ENCODE measurements around the gene USP5. TPM values are rescaled to one million over a fixed set of nuclear protein-coding genes. Genes with fewer than 3 reads are reported as not detected.
"Not testable (repeated sequence)": the region's sequence is repeated elsewhere in the genome, so short reads cannot be mapped to it uniquely, and the experiment has no call there.

USP5 gene
- total RNA-seq, 2 experiments from 2014 or later: 119 to 131 TPM

DNA sequence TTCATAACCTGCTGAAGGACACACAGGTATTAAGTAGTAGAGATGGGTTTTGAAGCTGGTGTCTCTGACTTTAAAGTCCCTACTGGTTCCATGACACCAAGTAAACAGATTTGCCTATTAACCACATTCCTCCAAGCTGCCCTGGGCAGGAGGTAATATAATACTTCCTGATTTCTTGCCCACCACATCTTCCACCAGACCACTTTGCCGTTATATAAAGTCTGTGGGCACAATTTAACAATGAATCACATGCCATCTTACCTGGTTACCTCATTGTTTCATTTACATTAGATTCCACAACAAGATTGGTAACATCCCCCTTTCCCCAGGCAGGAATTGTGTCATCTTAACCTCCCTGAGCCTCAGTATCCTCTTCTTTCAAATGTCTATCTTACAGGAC is 51.8 kb downstream of the USP5 start:
- H3K4me1 Mint-ChIP-seq: peaks cover 12% of the 10 kb centered on the region
- no peaks in the 10 kb centered on the region for H3K9me3 Mint-ChIP-seq
- POLR2A ChIA-PET: interaction anchor here (0.6 kb wide), 1 partner anchor 346 kb away, joined by 4 read pairs; no protein-coding TSS in a partner anchor

DNA sequence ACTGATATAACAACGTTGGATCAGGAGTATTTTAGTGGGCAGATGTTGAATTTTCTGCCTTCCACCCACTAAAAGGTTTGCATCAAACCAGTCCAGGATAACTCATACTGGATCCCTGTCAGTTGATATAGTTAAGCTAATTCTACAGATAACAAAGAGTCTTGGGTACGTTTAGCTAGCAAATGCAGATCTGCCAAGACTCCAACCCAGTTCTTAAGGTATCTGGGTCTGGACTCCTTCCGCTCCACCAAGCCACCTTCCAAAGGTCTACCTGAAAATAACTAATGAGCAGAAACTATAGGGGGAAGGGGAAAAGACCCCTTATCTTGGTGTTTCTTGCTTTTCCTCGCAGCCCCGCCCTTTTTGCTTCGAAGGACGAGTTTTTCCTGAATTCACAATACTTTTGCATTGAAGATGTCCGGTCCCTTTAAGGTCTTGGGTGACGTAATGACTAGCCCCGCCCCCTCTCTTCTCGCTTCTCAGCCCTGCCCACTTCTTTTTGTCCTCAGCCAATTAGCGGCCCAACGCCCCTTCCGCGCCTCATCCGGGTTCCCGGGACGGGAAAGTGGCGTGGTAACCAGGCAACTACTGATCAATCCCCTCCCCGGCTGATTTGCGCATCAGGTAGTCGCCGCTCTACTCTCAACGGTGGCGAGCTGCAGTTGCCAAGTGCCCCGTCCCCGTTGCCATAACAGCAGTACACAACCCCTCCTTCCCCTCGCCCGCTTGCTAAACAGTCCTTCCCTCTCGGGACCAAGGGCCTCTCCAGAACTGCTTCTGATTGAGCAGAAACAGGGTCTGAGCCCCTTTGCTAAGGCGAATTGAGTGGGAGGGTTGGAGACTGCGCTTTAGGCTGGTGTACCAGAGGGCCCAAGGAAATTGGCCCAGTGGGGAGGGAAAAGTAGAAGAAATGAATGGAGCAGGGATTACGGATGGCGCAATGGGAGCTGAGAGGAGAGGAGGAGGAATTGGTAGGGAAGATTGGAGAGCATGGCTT is 52.6 kb downstream of the USP5 start, which contains the start of gene LRRC23:
Gene LRRC23, plus strand, starts transcription at position 543 of the 997 bp plus-strand sequence. CDS start 812 bp downstream, outside the sequence.
- ChIA-PET POLR2A (no interaction called here), CTCF (interaction anchor here (1.1 to 5.6 kb wide), 5 partner anchors 13 to 35 kb away, joined by 5 to 31 read pairs (median 11); partner anchors contain the start of gene SPSB2)
- peaks cover 11% of the 10 kb centered on the region for H3K4me1 Mint-ChIP-seq
- H3K27ac Mint-ChIP-seq: no peak within 1 kb of the TSS
- H3K27me3 Mint-ChIP-seq: no peaks in the 10 kb centered on the region
- no peak within 1 kb of the TSS for H3K4me3 Mint-ChIP-seq
- H3K9me3 Mint-ChIP-seq: no peaks in the 10 kb centered on the region
- peak; percentile 99 for DNase-seq
- no peaks in the 10 kb centered on the region for H3K36me3 Mint-ChIP-seq (ENCODE audit: low read depth)

More for the DNA sequence above, 51.8 kb downstream of the USP5 start:
- no peaks in the 10 kb centered on the region for H3K27me3 Mint-ChIP-seq
- no peak overlapping the region for H3K4me3 Mint-ChIP-seq
- DNase-seq: no peak
- CTCF ChIA-PET: interaction anchor here (2.7 to 5.6 kb wide), 3 partner anchors 11 to 31 kb away, joined by 11 to 31 read pairs (median 25); partner anchors contain the start of gene SPSB2
- H3K36me3 Mint-ChIP-seq (ENCODE audit: low read depth): no peaks in the 10 kb centered on the region
- H3K27ac Mint-ChIP-seq: no peak overlapping the region

DNA sequence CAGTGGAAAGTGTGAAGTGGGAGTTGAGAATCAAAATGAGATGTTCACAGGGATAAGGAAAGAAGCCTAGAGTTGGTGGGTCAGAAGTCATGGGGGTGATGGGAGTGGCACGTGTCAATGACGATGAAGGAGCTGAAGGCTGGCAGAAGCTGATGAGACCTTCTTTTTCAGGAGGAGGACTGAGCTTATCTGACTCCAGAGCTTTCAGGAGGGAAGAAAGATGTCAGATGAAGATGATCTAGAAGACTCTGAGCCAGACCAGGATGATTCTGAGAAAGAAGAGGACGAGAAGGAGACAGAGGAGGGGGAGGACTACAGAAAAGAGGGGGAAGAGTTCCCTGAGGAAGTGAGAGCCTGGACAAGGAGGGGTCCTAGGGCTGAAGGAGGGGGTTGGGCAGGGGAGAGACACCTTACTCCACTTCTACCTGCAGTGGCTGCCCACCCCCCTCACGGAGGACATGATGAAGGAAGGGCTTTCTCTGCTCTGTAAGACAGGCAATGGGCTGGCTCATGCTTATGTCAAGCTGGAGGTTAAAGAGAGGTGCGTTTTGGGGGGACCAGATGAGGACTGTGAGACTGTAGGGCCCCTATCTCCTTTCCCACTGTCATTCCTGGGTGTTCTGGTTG is 53.6 kb downstream of the USP5 start:
- H3K36me3 Mint-ChIP-seq (ENCODE audit: low read depth): no peaks in the 10 kb centered on the region
- DNase-seq: no peak
- ChIA-PET CTCF (interaction anchor here (1.1 to 5.6 kb wide), 7 partner anchors 9 to 36 kb away, joined by 3 to 31 read pairs (median 6); partner anchors contain the start of genes ENO2 and SPSB2), POLR2A (no interaction called here)
- H3K4me1 Mint-ChIP-seq: peaks cover 4% of the 10 kb centered on the region
- no peak overlapping the region for H3K4me3 Mint-ChIP-seq
- no peaks in the 10 kb centered on the region for H3K27me3 Mint-ChIP-seq
- no peak overlapping the region for H3K27ac Mint-ChIP-seq
- no peaks in the 10 kb centered on the region for H3K9me3 Mint-ChIP-seq

DNA sequence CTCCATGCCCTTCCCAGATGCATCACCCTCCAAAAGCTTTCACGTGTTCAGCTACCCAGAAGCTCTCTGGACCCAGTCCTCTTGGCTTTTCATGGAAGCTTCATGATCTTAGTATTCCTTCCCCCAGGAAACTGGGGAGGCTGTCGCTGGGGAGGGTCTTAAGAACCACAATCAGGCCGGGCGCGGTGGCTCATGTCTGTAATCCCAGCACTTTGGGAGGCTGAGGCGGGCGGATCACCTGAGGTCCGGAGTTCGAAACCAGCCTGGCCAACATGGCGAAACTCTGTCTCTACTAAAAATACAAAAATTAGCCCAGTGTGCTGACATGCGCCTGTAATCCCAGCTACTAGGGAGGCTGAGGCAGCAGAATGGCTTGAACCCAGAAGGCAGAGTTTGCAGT is 56.2 kb downstream of the USP5 start:
- not testable (repeated sequence) for H3K27ac Mint-ChIP-seq, H3K4me1 Mint-ChIP-seq

DNA sequence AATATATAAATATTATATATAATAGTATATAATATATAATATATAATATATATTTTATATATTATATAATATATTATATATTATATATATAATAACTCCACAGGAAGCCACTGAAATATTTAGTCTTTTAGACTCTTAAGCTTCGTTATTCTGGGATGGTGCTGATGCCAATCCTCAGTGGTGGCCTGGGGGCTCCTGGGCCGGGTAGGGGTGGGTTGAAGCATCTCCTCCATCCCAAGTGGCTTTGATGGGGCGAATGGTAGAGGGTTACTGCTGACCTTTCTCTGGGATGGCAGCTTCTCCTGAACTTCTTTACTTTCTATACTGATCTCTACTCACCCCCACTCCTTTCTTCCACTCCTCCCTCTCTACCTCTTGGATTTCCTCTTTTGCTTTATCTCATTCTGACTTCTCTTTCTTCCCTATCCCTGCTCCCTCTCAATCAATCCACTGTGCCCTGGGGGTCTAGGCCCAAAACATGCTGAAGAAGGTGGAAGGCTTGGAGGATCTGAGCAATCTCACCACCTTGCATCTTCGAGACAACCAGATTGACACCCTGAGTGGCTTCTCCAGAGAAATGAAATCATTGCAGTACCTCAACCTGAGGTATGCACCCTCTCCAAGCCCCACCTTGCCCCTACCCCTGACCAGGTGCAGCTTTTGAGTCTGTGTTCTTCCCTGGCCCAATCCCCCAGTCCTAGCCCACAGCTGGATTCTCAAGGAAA is 57.6 kb downstream of the USP5 start:
- no peaks in the 10 kb centered on the region for H3K27me3 Mint-ChIP-seq
- H3K27ac Mint-ChIP-seq: no peak overlapping the region
- ChIA-PET CTCF (interaction anchor here (1.5 to 5.6 kb wide), 4 partner anchors 14 to 37 kb away, joined by 3 to 31 read pairs (median 6); partner anchors contain the start of genes C12orf57, RNU7-1 and SPSB2), POLR2A (no interaction called here)
- no peak overlapping the region for H3K4me3 Mint-ChIP-seq
- peaks cover 15% of the 10 kb centered on the region for H3K4me1 Mint-ChIP-seq
- DNase-seq: no peak
- no peaks in the 10 kb centered on the region for H3K9me3 Mint-ChIP-seq
- no peaks in the 10 kb centered on the region for H3K36me3 Mint-ChIP-seq (ENCODE audit: low read depth)

More for the DNA sequence above, 56.2 kb downstream of the USP5 start:
- ChIA-PET POLR2A (interaction anchor here (1.1 kb wide), 2 partner anchors 9 to 16 kb away, joined by 3 to 4 read pairs; no protein-coding TSS in a partner anchor), CTCF (interaction anchor here (0.6 to 5.6 kb wide), 10 partner anchors 8 to 205 kb away, joined by 3 to 31 read pairs (median 6); partner anchors contain the start of genes PTMS and SPSB2)
- not testable (repeated sequence) for H3K36me3 Mint-ChIP-seq (ENCODE audit: low read depth); H3K9me3 Mint-ChIP-seq; H3K27me3 Mint-ChIP-seq; H3K4me3 Mint-ChIP-seq; DNase-seq

DNA sequence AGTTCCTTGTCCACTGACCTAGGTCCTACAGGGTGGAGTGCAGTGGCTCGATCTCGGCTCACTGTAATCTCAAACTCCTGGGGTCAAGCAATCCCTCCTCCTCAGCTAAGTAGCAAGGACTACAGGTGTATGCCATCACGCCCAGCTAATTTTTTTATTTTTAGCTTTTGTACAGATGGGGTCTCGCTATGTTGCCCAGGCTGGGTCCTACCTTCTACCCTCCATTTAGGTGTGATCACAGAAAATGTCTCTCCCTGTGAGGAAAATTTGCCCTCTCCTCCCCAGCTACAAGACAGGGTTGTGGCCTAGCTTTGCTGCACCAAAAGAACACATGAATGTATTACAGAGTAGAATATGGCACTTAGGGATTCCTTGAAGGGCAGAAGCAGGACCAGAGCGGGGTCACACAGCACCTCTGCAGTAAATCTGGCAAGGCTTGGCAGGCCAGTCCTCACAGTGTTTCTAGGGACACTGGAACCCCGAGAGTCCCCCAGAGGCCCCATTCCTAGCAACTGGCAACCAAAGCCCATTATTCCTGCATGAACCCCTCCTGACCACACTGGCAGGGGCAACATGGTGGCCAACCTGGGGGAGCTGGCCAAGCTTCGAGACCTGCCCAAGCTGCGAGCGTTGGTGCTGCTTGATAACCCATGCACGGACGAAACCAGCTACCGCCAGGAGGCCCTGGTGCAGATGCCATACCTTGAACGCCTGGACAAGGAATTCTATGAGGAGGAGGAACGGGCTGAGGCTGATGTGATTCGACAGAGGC is 60.4 kb downstream of the USP5 start:
- no peak for DNase-seq
- POLR2A ChIA-PET: no interaction called here
- Mint-ChIP-seq H3K36me3 (ENCODE audit: low read depth) (peaks cover 13% of the 10 kb centered on the region), H3K27ac (peak overlapping the region; percentile 82), H3K4me1 (peaks cover 39% of the 10 kb centered on the region), H3K27me3 (no peaks in the 10 kb centered on the region), H3K4me3 (peak overlapping the region; percentile 84), H3K9me3 (no peaks in the 10 kb centered on the region)
- CTCF ChIA-PET: interaction anchor here (0.5 to 6.3 kb wide), 11 partner anchors 9 to 197 kb away, joined by 3 to 39 read pairs (median 4); partner anchors contain the start of genes ATN1 and SPSB2

DNA sequence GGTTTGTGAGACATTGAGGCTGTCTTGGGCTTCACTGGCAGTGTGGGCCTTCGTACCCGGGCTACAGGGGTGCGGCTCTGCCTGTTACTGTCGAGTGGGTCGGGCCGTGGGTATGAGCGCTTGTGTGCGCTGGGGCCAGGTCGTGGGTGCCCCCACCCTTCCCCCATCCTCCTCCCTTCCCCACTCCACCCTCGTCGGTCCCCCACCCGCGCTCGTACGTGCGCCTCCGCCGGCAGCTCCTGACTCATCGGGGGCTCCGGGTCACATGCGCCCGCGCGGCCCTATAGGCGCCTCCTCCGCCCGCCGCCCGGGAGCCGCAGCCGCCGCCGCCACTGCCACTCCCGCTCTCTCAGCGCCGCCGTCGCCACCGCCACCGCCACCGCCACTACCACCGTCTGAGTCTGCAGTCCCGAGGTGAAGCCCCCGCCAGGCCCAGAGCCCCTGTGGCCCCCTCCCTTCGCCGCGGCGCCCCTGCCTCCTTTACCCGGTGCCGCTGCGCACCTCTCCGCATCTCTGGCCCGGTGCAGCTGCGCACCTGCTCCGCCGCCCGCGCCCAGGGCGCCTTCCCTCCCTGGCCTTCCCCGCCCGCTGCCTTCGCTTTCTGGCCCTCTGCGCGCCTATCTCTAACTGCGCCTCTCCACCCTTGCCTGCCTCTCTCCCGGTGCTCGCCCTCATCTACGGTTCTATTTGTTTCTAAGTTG is 62.4 kb downstream of the USP5 start, which contains the start of gene ENO2:
Gene ENO2, plus strand, starts transcription at position 335 of the 701 bp plus-strand sequence. CDS start 1,253 bp downstream, outside the sequence.
- ChIA-PET POLR2A (interaction anchor here (0.5 kb wide), 2 partner anchors 23 to 34 kb away, joined by 3 to 4 read pairs; no protein-coding TSS in a partner anchor), CTCF (interaction anchor here (0.6 to 6.3 kb wide), 7 partner anchors 8 to 569 kb away, joined by 3 to 39 read pairs (median 4); partner anchors contain the start of gene ATN1)
- no peaks in the 10 kb centered on the region for H3K27me3 Mint-ChIP-seq
- peak; percentile 78 for DNase-seq
- H3K9me3 Mint-ChIP-seq: no peaks in the 10 kb centered on the region
- peaks cover 24% of the 10 kb centered on the region for H3K36me3 Mint-ChIP-seq (ENCODE audit: low read depth)
- peaks cover 43% of the 10 kb centered on the region for H3K4me1 Mint-ChIP-seq
- H3K4me3 Mint-ChIP-seq: peak within 1 kb of the TSS; percentile 84
- H3K27ac Mint-ChIP-seq: peak within 1 kb of the TSS; percentile 91

DNA sequence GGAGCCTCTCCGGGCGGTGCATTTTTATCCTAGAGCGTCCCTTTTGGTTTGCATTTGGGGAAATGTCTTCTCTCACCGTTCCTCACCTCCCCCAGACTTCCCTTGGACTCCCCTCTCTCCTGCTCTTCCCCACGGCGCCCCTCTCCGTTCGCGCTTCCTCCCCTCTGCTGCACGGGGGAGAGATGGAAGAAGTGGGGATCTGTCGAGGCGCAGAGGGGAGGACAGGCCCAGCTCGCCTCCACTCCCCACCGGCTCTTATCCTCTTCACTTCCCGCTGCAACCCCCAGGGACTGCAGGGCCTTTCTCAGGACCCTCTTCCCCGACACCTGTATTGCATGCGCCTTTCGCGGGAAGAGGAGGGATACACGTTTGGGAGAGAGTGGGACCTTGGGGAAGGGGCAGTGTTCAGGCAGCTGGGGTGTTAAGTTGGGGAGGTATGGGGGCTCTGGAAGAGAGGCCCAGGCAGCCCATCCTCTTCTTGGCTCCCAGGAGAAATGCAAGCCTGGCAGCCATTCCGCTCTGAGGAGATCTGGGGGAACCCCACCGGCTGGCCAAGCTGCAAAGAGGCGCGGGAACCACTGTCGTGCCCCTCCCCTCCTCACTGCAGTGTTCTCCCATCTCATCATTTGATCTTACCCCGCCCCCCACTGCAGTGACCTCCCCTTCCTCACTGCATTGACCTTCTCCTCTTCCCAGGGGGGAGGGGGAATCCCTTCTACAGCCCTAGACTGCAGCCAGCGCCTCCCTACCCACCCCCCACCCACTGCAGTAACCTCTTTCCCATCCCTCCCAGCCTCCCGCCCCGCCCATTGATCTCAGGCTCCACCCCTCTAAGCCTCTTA is 63.2 kb downstream of the USP5 start:
- Mint-ChIP-seq H3K27me3 (no peaks in the 10 kb centered on the region), H3K27ac (peak overlapping the region; percentile 91), H3K4me1 (peaks cover 49% of the 10 kb centered on the region), H3K9me3 (no peaks in the 10 kb centered on the region), H3K36me3 (ENCODE audit: low read depth) (peaks cover 31% of the 10 kb centered on the region), H3K4me3 (peak overlapping the region; percentile 84)
- CTCF ChIA-PET: interaction anchor here (0.6 to 6.3 kb wide), 8 partner anchors 9 to 570 kb away, joined by 3 to 39 read pairs (median 4); partner anchors contain the start of gene ATN1
- no peak for DNase-seq
- POLR2A ChIA-PET: no interaction called here

DNA sequence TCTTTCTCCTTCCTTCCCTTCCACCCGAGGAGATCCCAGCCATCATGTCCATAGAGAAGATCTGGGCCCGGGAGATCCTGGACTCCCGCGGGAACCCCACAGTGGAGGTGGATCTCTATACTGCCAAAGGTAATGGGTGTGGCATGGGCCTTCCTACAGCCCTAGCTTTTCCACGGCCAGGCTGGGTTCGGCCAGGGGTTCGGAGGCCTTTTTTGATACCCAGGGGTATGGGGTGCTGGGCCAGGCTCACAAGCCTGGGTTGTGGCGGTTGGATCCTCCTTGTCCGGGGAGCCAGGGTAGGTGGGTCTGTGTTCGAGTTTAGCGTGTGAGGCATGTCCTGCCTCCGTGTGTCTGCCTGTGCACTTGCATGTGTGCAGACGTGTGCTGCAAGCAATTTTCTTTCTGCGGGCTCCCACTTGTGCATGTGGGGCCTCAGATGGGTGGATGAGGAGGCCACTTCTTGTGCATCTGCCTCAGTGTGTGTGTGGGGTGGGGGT is 63.9 kb downstream of the USP5 start:
- Mint-ChIP-seq H3K4me1 (peaks cover 49% of the 10 kb centered on the region), H3K9me3 (no peaks in the 10 kb centered on the region)

More for the DNA sequence above, 63.9 kb downstream of the USP5 start:
- H3K4me3 Mint-ChIP-seq: peak overlapping the region; percentile 84
- CTCF ChIA-PET: interaction anchor here (1.3 to 6.3 kb wide), 7 partner anchors 8 to 47 kb away, joined by 3 to 39 read pairs (median 6); partner anchors contain the start of genes ATN1 and LRRC23
- peaks cover 31% of the 10 kb centered on the region for H3K36me3 Mint-ChIP-seq (ENCODE audit: low read depth)
- DNase-seq: no peak
- H3K27me3 Mint-ChIP-seq: no peaks in the 10 kb centered on the region
- POLR2A ChIA-PET: no interaction called here
- peak overlapping the region; percentile 85 for H3K27ac Mint-ChIP-seq

All from activated CD4-positive, alpha-beta T cell treated with anti-CD3 and anti-CD28 coated beads, Interleukin-2, amount 10 ng/mL, durations not matched to agents 7 days and 5 days (primary cell).